ENCODE data around the gene MRPS30. TPM values are rescaled to one million over a fixed set of nuclear protein-coding genes. Genes with fewer than 3 reads are reported as not detected.
"Not testable (repeated sequence)": the region's sequence is repeated elsewhere in the genome, so short reads cannot be mapped to it uniquely, and the experiment has no call there.

The MRPS30 gene
- total RNA-seq, 8 experiments from 2014 or later, result 47.8 to 91.2 (median 60.5) TPM

DNA sequence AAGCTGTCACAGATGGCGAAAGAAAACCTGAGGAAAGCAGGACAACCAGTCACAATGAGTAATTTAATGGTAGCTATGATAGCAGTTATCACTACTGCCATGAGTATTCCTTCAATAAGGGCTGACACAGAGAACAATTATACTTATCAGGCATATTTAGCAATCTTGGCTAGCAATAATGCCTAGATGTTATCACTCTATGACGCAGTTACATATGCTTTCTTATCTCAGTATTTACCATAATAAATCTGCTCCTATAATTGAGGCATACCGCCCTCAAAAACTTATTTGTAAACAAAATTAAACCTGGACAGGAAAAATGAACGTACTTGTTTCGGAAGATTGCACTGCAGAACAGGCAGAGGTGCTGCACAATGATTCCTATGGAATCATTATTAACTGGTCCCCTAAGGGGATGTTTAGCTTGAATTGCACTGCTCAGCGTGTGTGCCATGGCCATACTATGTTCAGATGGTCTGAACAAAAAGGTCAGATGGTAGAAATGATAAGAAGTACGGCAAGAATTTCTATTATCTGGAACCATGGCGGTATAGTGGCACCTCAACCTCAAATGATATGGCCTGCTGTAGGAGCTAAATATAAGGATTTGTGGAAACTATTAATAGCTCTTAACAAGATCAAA lies 16.6 kb upstream of the MRPS30 start:
- not testable (repeated sequence) for H3K4me3 ChIP-seq; H3K4me1 ChIP-seq (replicated peaks in 1 of 2); H3K27ac ChIP-seq; ATAC-seq (replicated peaks in 6 of 8)
- 53 to 100% (median 95%) methylated on average over 1 to 8 of the region's 8 CpGs for WGBS, 10 experiments
- in situ Hi-C loops (cut with MboI; ENCODE audit: low pct_unique_long_range_greater_than_20kb in 2 of 9, low sequenced_read_pairs in 9 of 9, unreplicated experiment in 9 of 9), result loop anchor here in 1 of 9 experiments (25.0 kb wide), 1 partner anchor 1055 kb away; no protein-coding TSS in a partner anchor

DNA sequence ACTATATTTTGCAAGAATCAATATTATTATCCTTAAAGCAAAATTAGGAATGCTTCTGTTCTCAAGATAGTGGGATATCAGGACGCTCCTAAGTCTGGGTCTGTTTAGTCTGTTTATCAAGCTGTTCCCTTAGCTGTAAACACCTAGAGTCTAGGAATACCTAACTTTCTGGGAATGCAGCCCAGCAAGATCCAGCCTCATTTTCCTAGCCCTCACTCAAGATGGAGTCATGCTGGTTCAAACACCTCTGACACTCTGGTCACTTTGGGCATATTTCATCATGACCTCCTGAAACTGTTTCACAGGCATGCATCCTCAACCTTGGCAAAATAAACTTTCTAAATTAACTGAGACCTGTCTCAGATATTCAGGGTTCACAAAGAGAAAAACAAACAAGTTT lies 14.4 kb upstream of the MRPS30 start:
- Histone ChIP-seq H3K4me3 (no peak overlapping the region), H3K27ac (no peak overlapping the region), H3K4me1 (replicated peaks in 1 of 2) (no peaks in the 10 kb centered on the region)
- no peak for ATAC-seq (replicated peaks in 6 of 8)
- in situ Hi-C loops (cut with MboI; ENCODE audit: low pct_unique_long_range_greater_than_20kb in 2 of 9, low sequenced_read_pairs in 9 of 9, unreplicated experiment in 9 of 9), result loop anchor here in 1 of 9 experiments (25.0 kb wide), 1 partner anchor 1057 kb away; no protein-coding TSS in a partner anchor
- 14 to 100% (median 83%) methylated on average over 1 of the region's 1 CpG; no CpG with 5 or more reads in 4 of the 10 experiments for WGBS, 10 experiments

DNA sequence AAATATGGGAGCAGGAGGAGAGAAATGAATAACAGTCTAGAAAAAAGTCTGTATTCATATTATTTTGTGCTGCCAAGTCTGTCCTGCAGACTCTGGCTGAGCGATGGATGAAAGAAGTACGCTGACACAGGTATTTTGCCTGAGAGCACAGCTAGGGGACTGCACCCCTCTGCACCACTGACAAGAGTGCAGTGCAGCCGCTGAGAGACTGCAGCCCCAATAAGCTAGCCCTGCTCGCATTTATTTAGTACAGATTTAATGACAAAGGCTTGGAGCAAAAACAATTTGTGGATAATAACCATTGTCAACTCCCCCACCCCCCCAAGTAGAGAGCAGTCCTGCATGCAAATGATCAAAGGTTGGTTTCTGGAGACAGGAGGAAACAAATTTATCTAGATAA lies 13.3 kb upstream of the MRPS30 start:
- in situ Hi-C loops (cut with MboI; ENCODE audit: low pct_unique_long_range_greater_than_20kb in 2 of 9, low sequenced_read_pairs in 9 of 9, unreplicated experiment in 9 of 9), result loop anchor here in 1 of 9 experiments (25.0 kb wide), 1 partner anchor 1058 kb away; no protein-coding TSS in a partner anchor
- Histone ChIP-seq H3K27ac (no peak overlapping the region), H3K4me1 (replicated peaks in 1 of 2) (no peaks in the 10 kb centered on the region), H3K4me3 (no peak overlapping the region)
- 59 to 100% (median 86%) methylated on average over 1 to 4 of the region's 4 CpGs; no CpG with 5 or more reads in 2 of the 10 experiments for WGBS, 10 experiments
- no peak for ATAC-seq (replicated peaks in 6 of 8)

DNA sequence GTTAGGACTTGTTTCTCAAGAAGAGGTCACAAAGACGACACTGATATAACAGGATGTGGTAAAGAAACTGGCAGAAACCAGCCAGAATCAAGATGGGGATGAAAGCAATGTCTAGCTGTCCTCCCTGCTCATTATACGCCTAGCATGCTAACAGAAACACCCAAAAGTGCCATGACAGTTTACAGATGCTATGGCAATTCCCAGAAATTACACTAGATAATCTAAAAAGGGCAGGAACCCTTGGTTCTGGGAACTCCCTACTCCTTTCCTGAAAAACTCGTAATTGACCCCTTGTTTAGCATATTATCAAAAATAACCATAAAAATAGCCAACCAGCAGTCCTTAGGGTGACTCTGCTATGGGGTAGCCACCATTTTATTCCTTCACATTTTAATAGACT lies 10.9 kb upstream of the MRPS30 start:
- Histone ChIP-seq H3K27ac (no peak overlapping the region), H3K4me1 (replicated peaks in 1 of 2) (no peaks in the 10 kb centered on the region), H3K4me3 (no peak overlapping the region)
- ATAC-seq (replicated peaks in 6 of 8), result peak in 2 of 8 experiments; percentile 87 to 90
- in situ Hi-C loops (cut with MboI; ENCODE audit: low pct_unique_long_range_greater_than_20kb in 2 of 9, low sequenced_read_pairs in 9 of 9, unreplicated experiment in 9 of 9), result loop anchor here in 1 of 9 experiments (25.0 kb wide), 1 partner anchor 1061 kb away; no protein-coding TSS in a partner anchor
- 10 to 100% (median 82%) methylated on average over 1 to 3 of the region's 3 CpGs; no CpG with 5 or more reads in 1 of the 10 experiments for WGBS, 10 experiments

DNA sequence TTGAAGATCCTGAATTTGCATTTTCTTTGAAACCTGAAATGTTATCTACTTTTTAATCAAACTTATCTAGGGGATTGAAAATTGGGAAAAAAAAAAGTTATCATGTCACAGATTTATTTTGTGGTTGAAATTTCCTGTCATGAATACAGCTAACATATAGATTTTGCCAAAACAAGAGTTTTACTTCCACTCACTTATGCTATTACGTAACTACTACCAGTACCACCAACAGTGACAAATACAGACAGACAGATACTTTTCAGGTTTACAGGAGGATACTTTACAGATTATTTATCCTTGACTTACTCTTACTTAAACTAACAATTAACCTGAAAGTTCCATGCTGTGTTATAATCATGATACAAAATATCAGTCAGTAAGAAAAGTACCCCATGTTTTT lies 6.8 kb upstream of the MRPS30 start:
- 88 to 100% (median 100%) methylated on average over 1 of the region's 1 CpG for WGBS, 10 experiments
- Histone ChIP-seq H3K4me1 (replicated peaks in 1 of 2) (peaks cover 0 to 1% of the 10 kb centered on the region in 2 donors), H3K4me3 (no peak overlapping the region), H3K27ac (no peak overlapping the region)
- in situ Hi-C loops (cut with MboI; ENCODE audit: low pct_unique_long_range_greater_than_20kb in 2 of 9, low sequenced_read_pairs in 9 of 9, unreplicated experiment in 9 of 9), result no loop called here
- no peak for ATAC-seq (replicated peaks in 6 of 8)

DNA sequence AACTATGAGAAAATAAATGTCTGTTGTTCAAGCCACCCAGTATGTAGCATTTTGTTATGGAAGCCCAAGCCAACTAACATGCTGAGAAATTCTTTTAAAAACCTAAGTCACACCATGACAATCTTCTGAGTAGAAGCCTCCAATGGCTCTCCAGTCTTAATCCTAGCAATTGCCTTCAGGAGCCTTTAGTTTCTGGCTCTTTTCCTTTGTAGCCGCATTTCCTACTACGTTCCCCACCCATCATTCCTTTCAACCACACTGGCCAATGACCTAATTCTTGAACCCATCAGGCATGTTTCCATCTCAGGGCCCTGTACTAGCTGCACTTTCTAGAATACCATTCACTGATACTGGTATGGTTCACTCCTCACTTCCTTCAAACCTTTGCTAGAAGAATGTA lies 2.1 kb upstream of the MRPS30 start:
- in situ Hi-C loops (cut with MboI; ENCODE audit: low pct_unique_long_range_greater_than_20kb in 2 of 9, low sequenced_read_pairs in 9 of 9, unreplicated experiment in 9 of 9), result no loop called here
- WGBS, 10 experiments, result 14 to 94% (median 80%) methylated on average over 1 to 2 of the region's 2 CpGs; no CpG with 5 or more reads in 5 of the 10 experiments
- ATAC-seq (replicated peaks in 6 of 8), result peak in 2 of 8 experiments; percentile 2 to 5
- H3K27ac ChIP-seq, result no peak overlapping the region
- peaks cover 3 to 22% of the 10 kb centered on the region in 2 donors for H3K4me1 ChIP-seq (replicated peaks in 1 of 2)
- no peak overlapping the region for H3K4me3 ChIP-seq

DNA sequence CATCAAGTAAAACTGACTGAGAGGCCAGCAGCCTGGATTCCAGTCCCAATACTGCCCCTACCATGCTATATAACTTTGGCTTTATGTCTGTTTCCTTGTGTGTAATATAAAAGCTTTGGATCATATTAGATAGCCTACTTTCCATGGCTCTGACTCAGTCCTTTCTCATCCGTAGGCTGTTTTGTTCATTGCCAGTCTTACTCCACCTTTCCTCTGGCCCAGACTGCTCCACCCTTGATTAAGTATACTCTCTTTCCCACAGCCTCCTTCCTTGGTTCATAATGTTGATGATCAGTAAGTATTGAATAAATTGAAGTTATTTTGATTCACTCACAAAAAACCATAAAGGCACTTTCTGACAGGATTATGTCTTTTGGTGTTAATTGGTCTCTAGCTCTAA lies 1.5 kb upstream of the MRPS30 start:
- in situ Hi-C loops (cut with MboI; ENCODE audit: low pct_unique_long_range_greater_than_20kb in 2 of 9, low sequenced_read_pairs in 9 of 9, unreplicated experiment in 9 of 9), result no loop called here

DNA sequence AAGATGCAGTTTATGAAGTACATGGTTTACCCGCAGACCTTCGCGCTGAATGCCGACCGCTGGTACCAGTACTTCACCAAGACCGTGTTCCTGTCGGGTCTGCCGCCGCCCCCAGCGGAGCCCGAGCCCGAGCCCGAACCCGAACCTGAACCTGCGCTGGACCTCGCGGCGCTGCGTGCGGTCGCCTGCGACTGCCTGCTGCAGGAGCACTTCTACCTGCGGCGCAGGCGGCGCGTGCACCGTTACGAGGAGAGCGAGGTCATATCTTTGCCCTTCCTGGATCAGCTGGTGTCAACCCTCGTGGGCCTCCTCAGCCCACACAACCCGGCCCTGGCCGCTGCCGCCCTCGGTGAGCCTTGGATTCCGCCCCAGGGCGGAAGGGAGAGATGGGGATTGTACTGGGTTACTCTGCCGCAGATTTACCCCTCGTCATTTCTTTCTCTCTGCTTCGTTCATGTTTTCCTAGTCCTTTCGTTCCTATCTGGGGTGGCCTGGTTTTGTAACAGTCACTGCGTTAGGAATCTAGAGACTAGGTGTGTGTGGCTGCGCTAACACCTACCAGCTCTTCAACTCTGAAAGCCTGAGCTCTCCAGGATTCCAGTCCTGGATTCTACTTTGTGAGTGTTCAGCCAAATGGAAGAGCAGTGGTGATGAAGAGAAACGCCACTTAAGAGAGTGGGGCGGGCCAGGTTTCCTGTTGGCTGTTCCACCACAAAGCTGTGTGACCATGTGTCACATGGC lies 638 bp downstream of the MRPS30 start:
- peak; percentile 17 to 46 (median 44) for ATAC-seq (replicated peaks in 6 of 8)
- 0 to 5% (median 0%) methylated on average over 1 to 10 of the region's 45 CpGs; no CpG with 5 or more reads in 4 of the 10 experiments for WGBS, 10 experiments
- Histone ChIP-seq H3K4me1 (replicated peaks in 1 of 2) (peaks cover 3 to 22% of the 10 kb centered on the region in 2 donors), H3K4me3 (peak overlapping the region; percentile 60 to 99 (median 87)), H3K27ac (peak overlapping the region; percentile 79 to 93)
- in situ Hi-C loops (cut with MboI; ENCODE audit: low pct_unique_long_range_greater_than_20kb in 2 of 9, low sequenced_read_pairs in 9 of 9, unreplicated experiment in 9 of 9), result no loop called here

More for the DNA sequence above, 1.5 kb upstream of the MRPS30 start:
- Histone ChIP-seq H3K4me1 (replicated peaks in 1 of 2) (peaks cover 3 to 22% of the 10 kb centered on the region in 2 donors), H3K4me3 (peak overlapping the region in 1 of 5 donors; percentile 10), H3K27ac (no peak overlapping the region)
- ATAC-seq (replicated peaks in 6 of 8), result peak in 2 of 8 experiments; percentile 34 to 40
- 0 to 67% (median 0%) methylated on average over 1 of the region's 1 CpG; no CpG with 5 or more reads in 5 of the 10 experiments for WGBS, 10 experiments

DNA sequence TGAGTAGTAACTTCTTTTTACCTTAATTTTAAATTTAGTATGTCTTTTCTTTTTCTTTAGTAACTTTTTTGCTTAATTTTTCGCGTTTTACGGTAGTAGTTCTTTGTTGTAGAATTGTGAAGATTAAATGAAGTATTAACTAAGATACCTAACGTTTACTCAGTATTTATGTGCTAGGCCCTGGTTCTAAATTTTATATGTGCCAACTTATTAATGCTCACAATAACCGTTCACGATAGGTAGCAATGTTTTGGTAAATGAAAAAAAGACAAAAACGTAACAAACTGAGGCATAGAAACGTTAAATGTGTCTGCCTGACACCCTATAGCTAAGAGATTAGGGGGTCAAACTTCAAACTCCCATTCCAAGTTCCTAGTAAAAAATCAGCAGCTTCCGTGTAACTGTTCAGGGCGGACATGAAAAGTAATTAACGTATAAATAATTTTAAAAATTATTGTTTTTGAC lies 1.2 kb downstream of the MRPS30 start:
- Histone ChIP-seq H3K4me1 (replicated peaks in 1 of 2) (peaks cover 3 to 22% of the 10 kb centered on the region in 2 donors), H3K27ac (peak overlapping the region in 1 of 2 donors; percentile 93), H3K4me3 (peak overlapping the region; percentile 60 to 99 (median 87))
- in situ Hi-C loops (cut with MboI; ENCODE audit: low pct_unique_long_range_greater_than_20kb in 2 of 9, low sequenced_read_pairs in 9 of 9, unreplicated experiment in 9 of 9), result no loop called here
- WGBS, 10 experiments, result 0 to 6% (median 3%) methylated on average over 6 to 11 of the region's 11 CpGs; no CpG with 5 or more reads in 1 of the 10 experiments
- no peak for ATAC-seq (replicated peaks in 6 of 8)

DNA sequence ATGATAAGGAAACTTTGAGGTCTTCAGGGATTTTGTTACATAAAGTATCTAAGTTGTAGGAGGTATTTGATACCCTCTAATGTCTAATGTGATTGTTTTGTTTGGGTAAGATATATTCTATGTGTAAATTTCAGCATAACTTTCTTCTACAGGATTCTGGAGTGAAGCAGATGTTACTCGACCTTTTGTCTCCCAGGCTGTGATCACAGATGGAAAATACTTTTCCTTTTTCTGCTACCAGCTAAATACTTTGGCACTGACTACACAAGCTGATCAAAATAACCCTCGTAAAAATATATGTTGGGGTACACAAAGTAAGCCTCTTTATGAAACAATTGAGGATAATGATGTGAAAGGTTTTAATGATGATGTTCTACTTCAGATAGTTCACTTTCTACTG lies 6.0 kb downstream of the MRPS30 start:
- Histone ChIP-seq H3K4me3 (no peak overlapping the region), H3K27ac (no peak overlapping the region), H3K4me1 (replicated peaks in 1 of 2) (peaks cover 3 to 10% of the 10 kb centered on the region in 2 donors)
- 20 to 100% (median 84%) methylated on average over 1 to 2 of the region's 2 CpGs; no CpG with 5 or more reads in 2 of the 10 experiments for WGBS, 10 experiments
- ATAC-seq (replicated peaks in 6 of 8), result no peak
- in situ Hi-C loops (cut with MboI; ENCODE audit: low pct_unique_long_range_greater_than_20kb in 2 of 9, low sequenced_read_pairs in 9 of 9, unreplicated experiment in 9 of 9), result no loop called here

DNA sequence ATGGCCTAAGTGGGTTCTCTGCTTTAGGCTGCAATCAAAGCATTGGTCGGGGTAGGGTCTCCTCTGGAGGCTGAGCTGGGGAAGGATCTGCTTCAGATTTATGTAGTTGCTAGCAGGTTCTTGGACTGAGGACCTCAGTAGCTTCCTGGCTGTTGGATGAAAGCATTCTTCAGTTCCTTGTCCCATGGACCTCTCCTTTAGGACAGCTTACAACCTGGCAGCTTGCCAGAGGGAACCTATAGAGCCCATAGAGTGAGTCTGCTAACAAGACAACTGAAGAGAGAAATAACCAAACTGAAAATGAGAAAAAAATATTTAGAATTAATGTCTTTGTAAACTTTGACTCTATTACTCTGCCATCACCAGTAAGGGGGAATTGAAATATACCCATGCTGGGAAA lies 12.4 kb downstream of the MRPS30 start:
- in situ Hi-C loops (cut with MboI; ENCODE audit: low pct_unique_long_range_greater_than_20kb in 2 of 9, low sequenced_read_pairs in 9 of 9, unreplicated experiment in 9 of 9), result no loop called here
- H3K27ac ChIP-seq, result no peak overlapping the region
- H3K4me3 ChIP-seq, result no peak overlapping the region
- no peaks in the 10 kb centered on the region for H3K4me1 ChIP-seq (replicated peaks in 1 of 2)
- 86 to 100% (median 100%) methylated on average over 1 of the region's 1 CpG; no CpG with 5 or more reads in 1 of the 10 experiments for WGBS, 10 experiments
- ATAC-seq (replicated peaks in 6 of 8), result no peak

DNA sequence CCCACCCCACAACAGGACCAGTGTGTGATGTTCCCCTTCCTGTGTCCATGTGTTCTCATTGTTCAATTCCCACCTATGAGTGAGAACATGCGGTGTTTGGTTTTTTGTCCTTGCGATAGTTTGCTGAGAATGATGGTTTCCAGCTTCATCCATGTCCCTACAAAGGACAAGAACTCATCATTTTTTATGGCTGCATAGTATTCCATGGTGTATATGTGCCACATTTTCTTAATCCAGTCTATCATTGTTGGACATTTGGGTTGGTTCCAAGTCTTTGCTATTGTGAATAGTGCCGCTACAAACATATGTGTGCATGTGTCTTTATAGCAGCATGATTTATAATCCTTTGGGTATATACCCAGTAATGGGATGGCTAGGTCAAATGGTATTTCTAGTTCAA lies 15.9 kb downstream of the MRPS30 start:
- H3K27ac ChIP-seq; H3K4me1 ChIP-seq (replicated peaks in 1 of 2); in situ Hi-C loops (cut with MboI; ENCODE audit: low pct_unique_long_range_greater_than_20kb in 2 of 9, low sequenced_read_pairs in 9 of 9, unreplicated experiment in 9 of 9); H3K4me3 ChIP-seq; ATAC-seq (replicated peaks in 6 of 8): not testable (repeated sequence)
- no CpG with 5 or more reads among the region's 3 CpGs for WGBS, 10 experiments

DNA sequence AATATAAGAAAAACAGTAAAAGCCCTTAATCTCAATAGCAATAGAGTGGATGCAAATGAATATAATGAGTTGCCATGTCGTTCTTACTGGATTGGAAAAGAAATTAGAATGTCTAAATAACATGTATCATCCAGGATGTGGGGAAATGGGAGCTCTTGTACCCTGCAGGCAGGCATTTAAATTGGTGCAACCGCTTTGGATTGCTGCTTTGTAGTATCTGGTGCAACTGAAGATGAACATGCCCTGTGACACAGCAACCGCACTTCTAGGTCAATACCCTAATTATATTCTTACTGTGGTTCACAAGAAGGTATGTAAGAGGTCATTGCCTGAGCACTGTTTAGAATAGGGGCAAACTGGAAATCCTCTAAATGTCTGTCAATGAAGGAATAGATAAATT lies 18.9 kb downstream of the MRPS30 start:
- no peaks in the 10 kb centered on the region for H3K4me1 ChIP-seq (replicated peaks in 1 of 2)
- ATAC-seq (replicated peaks in 6 of 8), result no peak
- no peak overlapping the region for H3K27ac ChIP-seq
- H3K4me3 ChIP-seq, result no peak overlapping the region
- WGBS, 10 experiments, result 60 to 100% (median 78%) methylated on average over 1 to 3 of the region's 3 CpGs
- in situ Hi-C loops (cut with MboI; ENCODE audit: low pct_unique_long_range_greater_than_20kb in 2 of 9, low sequenced_read_pairs in 9 of 9, unreplicated experiment in 9 of 9), result no loop called here
